Liver (tissue), 9 donors: ENCODE data around the gene EIF1B. TPM values are rescaled to one million over a fixed set of nuclear protein-coding genes. Genes with fewer than 3 reads are reported as not detected.

ENCODE experiments used
- DNase-seq: peaks from one replicate; pipeline ENCODE4 v3.0.0-alpha.2; 2017; ENCODE audit warnings: low spot score
- H3K27ac ChIP-seq, 2 donors: one replicate each; pipeline ENCODE4 v1.7.0; 2013; ENCODE audit warnings: inconsistent platforms in 2 of 2, low read length in 2 of 2, control low read depth in 1 of 2, low read depth in 1 of 2, mild to moderate bottlenecking in 1 of 2
- H3K27me3 ChIP-seq, 4 donors: one replicate each; pipeline versions ENCODE4 v1.6.1 to v1.7.0; 2013; ENCODE audit warnings: low read length in 3 of 4, inconsistent platforms in 1 of 4, mild to moderate bottlenecking in 1 of 4, moderate library complexity in 1 of 4; ENCODE audit not compliant: control insufficient read depth in 4 of 4, insufficient read depth in 4 of 4
- H3K36me3 ChIP-seq, 4 donors: one replicate each; pipeline versions ENCODE4 v1.6.1 to v1.7.0; 2013; ENCODE audit warnings: low read length in 3 of 4, mild to moderate bottlenecking in 3 of 4, low read depth in 1 of 4, moderate library complexity in 1 of 4; ENCODE audit not compliant: control insufficient read depth in 4 of 4, insufficient read depth in 3 of 4
- H3K4me1 ChIP-seq, 4 donors: one replicate each; pipeline versions ENCODE4 v1.6.1 to v1.7.0; 2013; ENCODE audit warnings: low read length in 3 of 4, mild to moderate bottlenecking in 3 of 4, moderate library complexity in 1 of 4; ENCODE audit not compliant: control insufficient read depth in 4 of 4, insufficient read depth in 4 of 4
- H3K4me3 ChIP-seq, 3 donors: one replicate each; pipeline versions ENCODE4 v1.6.1 to v1.7.0; 2013; ENCODE audit warnings: low read length in 3 of 3, control low read depth in 1 of 3, low read depth in 1 of 3, mild to moderate bottlenecking in 1 of 3
- H3K9ac ChIP-seq, 2 donors: one replicate each; pipeline ENCODE4 v1.7.0; 2013; ENCODE audit warnings: low read length in 2 of 2, mild to moderate bottlenecking in 2 of 2, moderate library complexity in 2 of 2, control low read depth in 1 of 2, low read depth in 1 of 2
- H3K9me3 ChIP-seq, 4 donors: one replicate each; pipeline versions ENCODE4 v1.6.1 to v1.7.0; 2013; ENCODE audit warnings: low read length in 3 of 4; ENCODE audit not compliant: control insufficient read depth in 4 of 4
- ATF3 ChIP-seq: IDR thresholded peaks from 2 replicates; pipeline ENCODE4 v1.6.1; 2016; ENCODE audit warnings: antibody characterized with exemption
- CTCF ChIP-seq: fragments of 150-350 bp; IDR thresholded peaks from 2 replicates; pipeline ENCODE4 v1.5.1; 2017; ENCODE audit warnings: improper control_type of control experiment, low read depth, low read length; ENCODE audit not compliant: missing input control
- EGR1 ChIP-seq, 2 donors: IDR thresholded peaks; 2 replicates each; pipeline ENCODE4 v1.6.1; 2016 to 2018; ENCODE audit warnings: antibody characterized with exemption in 2 of 2, low read depth in 2 of 2
- FOXA2 ChIP-seq: IDR thresholded peaks from 2 replicates; pipeline ENCODE4 v1.6.1; 2016; ENCODE audit warnings: antibody characterized with exemption
- GABPA ChIP-seq, 2 donors: IDR thresholded peaks in 1 of 2; conservative IDR thresholded peaks in 1 of 2; 2 replicates each; pipeline ENCODE4 v1.6.1; 2016; ENCODE audit warnings: antibody characterized with exemption in 2 of 2, mild to moderate bottlenecking in 1 of 2, moderate library complexity in 1 of 2
- HNF4A ChIP-seq, 2 donors: conservative IDR thresholded peaks; 2 replicates each; pipeline ENCODE4 v1.6.1; 2016; ENCODE audit warnings: antibody characterized with exemption in 2 of 2, mild to moderate bottlenecking in 2 of 2
- HNF4G ChIP-seq: IDR thresholded peaks from 2 replicates; pipeline ENCODE4 v1.6.1; 2016; ENCODE audit warnings: antibody characterized with exemption
- JUND ChIP-seq, 2 donors: IDR thresholded peaks; 2 replicates each; pipeline ENCODE4 v1.6.1; 2016; ENCODE audit warnings: antibody characterized with exemption in 2 of 2
- MAX ChIP-seq: IDR thresholded peaks from 2 replicates; pipeline ENCODE4 v1.6.1; 2016; ENCODE audit warnings: antibody characterized with exemption
- REST ChIP-seq: IDR thresholded peaks from 2 replicates; pipeline ENCODE4 v1.6.1; 2016; ENCODE audit warnings: antibody characterized with exemption, mild to moderate bottlenecking
- RXRA ChIP-seq, 2 donors: IDR thresholded peaks; 2 replicates each; pipeline ENCODE4 v1.6.1; 2017 to 2018; ENCODE audit warnings: antibody characterized with exemption in 2 of 2, mild to moderate bottlenecking in 1 of 2
- SP1 ChIP-seq: IDR thresholded peaks from 2 replicates; pipeline ENCODE4 v1.6.1; 2018; ENCODE audit warnings: antibody characterized with exemption, mild to moderate bottlenecking
- ZBTB33 ChIP-seq: IDR thresholded peaks from 2 replicates; pipeline ENCODE4 v1.6.1; 2016; ENCODE audit warnings: antibody characterized with exemption
- WGBS: extraction: QIAGEN DNeasy Blood & Tissue Kit; methylation state at CpG from one replicate; pipeline ENCODE4 v1.1.7; 2013; 5-methylcytosine and 5-hydroxymethylcytosine counted together
- polyA plus RNA-seq, 2 donors: library from polyadenylated mRNA; stranded (reverse) in 1 of 2; unstranded in 1 of 2; fragments of 200-250 nt in 1 of 2; fragments of >200 nt in 1 of 2; fragmentation: Nextera tagmentation in 1 of 2; extraction: Ambion mirVana in 1 of 2; gene quantifications; one replicate each; pipeline versions ENCODE4 v1.2.1 to v1.2.3, GENCODE V29; 2013 to 2015
- total RNA-seq, 2 donors: library from RNA; depleted of rRNA; stranded (reverse); fragments of >200 nt; gene quantifications; one replicate each; pipeline ENCODE4 v1.2.3, GENCODE V29; 2014
- donor health status: healthy.
- donor health status: healthy.
- donor health status: healthy.
- donor health status: healthy.
- donor health status: healthy.

The EIF1B gene
- total and polyA plus RNA-seq, 4 donors, result 10.9 to 33.8 (median 27.8) TPM

GRCh38 chr3:40332684-40333083 is 23.2 kb downstream of the EIF1B start:
- H3K4me3 ChIP-seq, result no peak overlapping the region
- DNase-seq, result no peak
- no peak overlapping the region for H3K27ac ChIP-seq
- no peaks in the 10 kb centered on the region for H3K36me3 ChIP-seq
- H3K9me3 ChIP-seq, result no peaks in the 10 kb centered on the region
- no peak overlapping the region for H3K9ac ChIP-seq
- 90% methylated on average over 10 of the region's 10 CpGs for whole genome bisulfite sequencing
- H3K4me1 ChIP-seq, result no peaks in the 10 kb centered on the region
- no peaks in the 10 kb centered on the region for H3K27me3 ChIP-seq
- TF ChIP-seq EGR1 (IDR thresholded peaks at IDR 0.05; ENCODE audit: low read depth in 2 of 2), result no peak
- no peak for TF ChIP-seq ZBTB33

- Histone ChIP-seq H3K9ac (no peak overlapping the region), H3K4me3 (no peak overlapping the region), H3K36me3 (no peaks in the 10 kb centered on the region), H3K27me3 (no peaks in the 10 kb centered on the region), H3K9me3 (no peaks in the 10 kb centered on the region), H3K27ac (no peak overlapping the region), H3K4me1 (no peaks in the 10 kb centered on the region)
- WGBS, result 93% methylated on average over 4 of the region's 4 CpGs
- DNase-seq, result no peak
- TF ChIP-seq HNF4G, result no peak
- TF ChIP-seq GABPA (IDR thresholded peaks at IDR 0.05 in 1 of 2, conservative IDR thresholded peaks at IDR 0.05 in 1 of 2), result no peak
- no peak for TF ChIP-seq REST
- no peak for TF ChIP-seq RXRA (IDR thresholded peaks at IDR 0.05)
- TF ChIP-seq SP1, result no peak
- no peak for TF ChIP-seq FOXA2
- TF ChIP-seq HNF4A (conservative IDR thresholded peaks at IDR 0.05), result no peak
- no peak for TF ChIP-seq MAX
Observed at GRCh38 chr3:40333416-40333815, 23.9 kb downstream of the EIF1B start.

GRCh38 chr3:40333852-40334251 is 24.3 kb downstream of the EIF1B start:
- 91% methylated on average over 4 of the region's 4 CpGs for WGBS
- no peaks in the 10 kb centered on the region for H3K9me3 ChIP-seq
- DNase-seq, result no peak
- no peak overlapping the region for H3K4me3 ChIP-seq
- H3K4me1 ChIP-seq, result no peaks in the 10 kb centered on the region
- H3K36me3 ChIP-seq, result no peaks in the 10 kb centered on the region
- H3K27me3 ChIP-seq, result no peaks in the 10 kb centered on the region
- TF ChIP-seq HNF4A (conservative IDR thresholded peaks at IDR 0.05) (no peak), HNF4G (no peak), RXRA (IDR thresholded peaks at IDR 0.05) (no peak), ATF3 (no peak), CTCF (no peak), ZBTB33 (no peak), JUND (IDR thresholded peaks at IDR 0.05) (no peak)
- H3K27ac ChIP-seq, result no peak overlapping the region
- no peak overlapping the region for H3K9ac ChIP-seq
